GM12891 (cell line): ENCODE results near the gene SEPTIN5.

Source experiments
- PAX5 ChIP-seq: IDR thresholded peaks from 2 replicates; pipeline ENCODE4 v1.6.1; 2011; ENCODE audit warnings: low read length, moderate library complexity, mild to moderate bottlenecking; ENCODE audit not compliant: insufficient read depth, severe bottlenecking
- POLR2A ChIP-seq: IDR thresholded peaks from 2 replicates; pipeline ENCODE4 v1.6.1; 2011; ENCODE audit warnings: low read depth, low read length, control low read depth
- POLR2AphosphoS5 ChIP-seq: IDR thresholded peaks from 2 replicates; pipeline ENCODE4 v1.6.1; 2011; ENCODE audit warnings: low read depth, low read length, control low read depth
- POU2F2 ChIP-seq: IDR thresholded peaks from 2 replicates; pipeline ENCODE4 v1.6.1; 2011; ENCODE audit warnings: low read depth, mild to moderate bottlenecking, control low read depth, low read length, moderate library complexity
- SPI1 ChIP-seq: IDR thresholded peaks from 2 replicates; pipeline ENCODE4 v1.6.1; 2011; ENCODE audit warnings: low read depth, low read length, control low read depth
- TAF1 ChIP-seq: IDR thresholded peaks from 2 replicates; pipeline ENCODE4 v1.6.1; 2011; ENCODE audit warnings: low read depth, low read length, control low read depth

DNA sequence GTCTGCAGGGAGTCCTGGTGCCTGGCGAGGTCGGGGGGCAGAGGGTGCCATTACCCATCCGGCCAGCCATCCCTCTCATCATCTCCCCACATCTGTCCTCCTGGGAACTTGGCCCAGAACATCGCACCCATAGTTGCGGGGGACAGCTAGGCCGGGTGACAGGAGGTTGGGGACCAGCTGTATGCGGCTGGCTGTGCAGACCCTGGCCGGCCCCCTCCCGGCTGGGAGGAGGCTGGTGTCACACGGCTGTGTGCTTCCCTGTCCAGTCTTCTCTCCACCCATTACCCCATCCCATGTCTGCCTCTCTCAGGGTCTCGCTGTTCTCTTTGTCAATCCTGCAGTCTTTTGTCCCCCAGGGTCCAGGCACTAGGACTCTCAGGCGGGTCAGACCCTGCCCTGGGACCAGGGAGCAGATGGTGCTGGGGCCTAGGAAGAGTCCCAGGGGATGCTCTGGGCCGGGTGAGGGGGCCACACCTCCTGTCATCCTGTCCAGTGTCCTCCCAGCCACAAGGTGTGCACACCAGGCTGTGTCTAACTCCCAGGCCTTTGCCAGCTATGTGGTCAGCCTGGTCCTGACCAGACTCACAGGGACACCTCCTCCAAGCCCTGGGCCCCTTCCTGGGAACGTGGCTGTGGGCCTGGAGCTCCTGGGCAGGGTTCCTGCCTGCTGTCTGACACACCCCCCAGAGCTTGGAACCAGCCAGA is 39.8 kb downstream of the SEPTIN5 start:
- no peak for TF ChIP-seq POLR2A
- TF ChIP-seq TAF1: no peak
- TF ChIP-seq POLR2AphosphoS5: no peak
- no peak for TF ChIP-seq POU2F2
- no peak for TF ChIP-seq SPI1
- TF ChIP-seq PAX5: no peak
